ENCODE measurements around the gene NATD1. TPM values are rescaled to one million over a fixed set of nuclear protein-coding genes. Genes with fewer than 3 reads are reported as not detected.

NATD1 gene
- total and polyA plus RNA-seq, 2 of the 8 experiments (the other 6 are each of a cell fraction or from before 2014, with no cell fraction given), result 5.4 to 8.4 TPM

- H3K14ac ChIP-seq (ENCODE audit: insufficient read length), result no peak overlapping the region
- H2AK5ac ChIP-seq (ENCODE audit: low read depth, low read length), result no peak overlapping the region
- DNase-seq (ENCODE audit: low read depth in 1 of 2, low spot score in 2 of 2) (no peak), FAIRE-seq (no peak)
- H2BK5ac ChIP-seq (ENCODE audit: low read depth, low read length), result no peak overlapping the region
- peaks cover 26 to 29% of the 10 kb centered on the region in 2 experiments for H3K79me2 ChIP-seq (ENCODE audit: control insufficient read depth in 1 of 2, insufficient read depth in 2 of 2, low read length in 2 of 2)
- no peak overlapping the region for H2BK15ac ChIP-seq (ENCODE audit: low read length)
- no peak overlapping the region for H3K23ac ChIP-seq (ENCODE audit: insufficient read length)
- peaks cover 8% of the 10 kb centered on the region for H3K23me2 ChIP-seq (ENCODE audit: low read depth, low read length)
- H3K4me1 ChIP-seq (replicated peaks in 1 of 4; ENCODE audit: control insufficient read depth in 3 of 4, insufficient read depth in 4 of 4, low read length in 3 of 4), result peaks cover 0 to 14% (median 5%) of the 10 kb centered on the region in 4 experiments; a peak in 4 of 7 replicates
- H2AFZ ChIP-seq (ENCODE audit: low read length), result no peak overlapping the region
- POLR2A ChIA-PET (ENCODE audit: partially characterized antibody), result interaction anchor here (0.6 to 2.3 kb wide), 5 partner anchors 14 to 173 kb away, joined by 3 to 8 read pairs (median 3); partner anchors contain the start of gene USP22
- H3K36me3 ChIP-seq (ENCODE audit: control insufficient read depth in 2 of 4, insufficient read depth in 4 of 4, low read length in 3 of 4), result peaks cover 0 to 6% (median 0%) of the 10 kb centered on the region in 4 experiments; a peak in 2 of 8 replicates
- 91% methylated on average over 6 of the region's 6 CpGs; no CpG with 5 or more reads in 1 of the 2 experiments for WGBS, 2 experiments (ENCODE audit: extremely low coverage in 1 of 2, insufficient coverage in 1 of 2, insufficient read length in 1 of 2, insufficient replicate concordance in 2 of 2, low coverage in 1 of 2, low lambda C conversion rate in 2 of 2, missing lambda C conversion rate in 1 of 2)
- H2BK120ac ChIP-seq (replicated peaks; ENCODE audit: low read depth, low read length), result no peak overlapping the region
- H3K9me3 ChIP-seq (ENCODE audit: insufficient read depth in 2 of 2, low read depth in 1 of 2, low read length in 1 of 2), result no peaks in the 10 kb centered on the region
- H3K9ac ChIP-seq (replicated peaks in 1 of 4; ENCODE audit: extremely low read depth in 1 of 4, low read depth in 3 of 4, low read length in 3 of 4), result 0 out of 7 replicates have a peak overlapping the region, but pooled peaks of 1 of the 4 experiments have one; percentile 15
- no peaks in the 10 kb centered on the region for H3K27me3 ChIP-seq (replicated peaks in 1 of 4; ENCODE audit: control insufficient read depth in 3 of 4, extremely low read depth in 1 of 4, insufficient read depth in 3 of 4, low read length in 3 of 4)
- peaks cover 10% of the 10 kb centered on the region for H3K79me1 ChIP-seq (ENCODE audit: low read depth, low read length)
- H4K91ac ChIP-seq (replicated peaks; ENCODE audit: insufficient read length, low read length), result no peak overlapping the region
- no peak overlapping the region for H4K8ac ChIP-seq (ENCODE audit: extremely low read depth, insufficient read depth, low read length)
- no peak overlapping the region for H3K4me3 ChIP-seq (ENCODE audit: extremely low read depth in 1 of 4, insufficient read depth in 2 of 4, low read depth in 3 of 4, low read length in 4 of 4)
- H3K18ac ChIP-seq (ENCODE audit: extremely low read depth, low read length), result no peak overlapping the region
- peaks cover 17 to 19% of the 10 kb centered on the region in 2 experiments for H4K20me1 ChIP-seq (replicated peaks in 1 of 2; ENCODE audit: control insufficient read depth in 1 of 2, insufficient read depth in 2 of 2, low read length in 2 of 2)
- no peak overlapping the region for H2BK20ac ChIP-seq (ENCODE audit: low read length)
- no peak overlapping the region for H3K4ac ChIP-seq (replicated peaks; ENCODE audit: insufficient read length, low read depth, low read length)
- no peak overlapping the region for H2BK12ac ChIP-seq (ENCODE audit: low read depth, low read length)
- no peak overlapping the region for H4K5ac ChIP-seq (ENCODE audit: insufficient read length, low read depth, low read length)
- H3K56ac ChIP-seq (replicated peaks; ENCODE audit: insufficient read length, low read depth, low read length), result no peak overlapping the region
- CTCF ChIA-PET (ENCODE audit: partially characterized antibody), result no interaction called here
- no peak overlapping the region for H3K27ac ChIP-seq (ENCODE audit: low read depth, low read length)
- peak overlapping the region in 1 of 2 experiments; percentile 89; a peak in 1 of 4 replicates for H3K4me2 ChIP-seq (ENCODE audit: insufficient read depth in 1 of 2, low read depth in 2 of 2, low read length in 2 of 2)
- TF ChIP-seq SIN3A (conservative IDR thresholded peaks at IDR 0.05 in 1 of 2, IDR thresholded peaks at IDR 0.05 in 1 of 2; ENCODE audit: low read depth in 1 of 2, low read length in 2 of 2) (no peak), EZH2 (IDR thresholded peaks at IDR 0.05; ENCODE audit: low read depth, low read length, severe bottlenecking) (no peak), TAF7 (optimal IDR thresholded peaks at IDR 0.05; ENCODE audit: borderline replicate concordance, low read depth, low read length) (no peak), KDM5A (IDR thresholded peaks at IDR 0.05; ENCODE audit: low read length) (no peak), RNF2 (IDR thresholded peaks at IDR 0.05; ENCODE audit: borderline replicate concordance, low read depth, low read length, missing control alignments, poor library complexity, severe bottlenecking) (no peak), NANOG (IDR thresholded peaks at IDR 0.05; ENCODE audit: insufficient read depth, low read depth, low read length, poor library complexity, severe bottlenecking) (no peak), NRF1 (IDR thresholded peaks at IDR 0.05; ENCODE audit: low read depth, low read length) (no peak), BRCA1 (IDR thresholded peaks at IDR 0.05; ENCODE audit: low read depth, low read length) (no peak), ATF3 (IDR thresholded peaks at IDR 0.05; ENCODE audit: insufficient read depth, low read depth, low read length) (no peak), POU5F1 (IDR thresholded peaks at IDR 0.05; ENCODE audit: low read depth, low read length) (no peak), SIRT6 (IDR thresholded peaks at IDR 0.05; ENCODE audit: low read length) (no peak), CTBP2 (IDR thresholded peaks at IDR 0.05; ENCODE audit: borderline replicate concordance, insufficient read depth, insufficient read length, low read length) (no peak)
Measured at GRCh38 chr17:21215935-21216334, 37.3 kb downstream of the NATD1 start.
